Mesothelial cell of epicardium (in vitro differentiated cells): ENCODE results near the gene DYNLT1. TPM values are rescaled to one million over a fixed set of nuclear protein-coding genes. Genes with fewer than 3 reads are reported as not detected.
A peak's percentile ranks its signal among the peaks of the same experiment; 100 is the strongest.
"Not testable (repeated sequence)": the region's sequence is repeated elsewhere in the genome, so short reads cannot be mapped to it uniquely, and the experiment has no call there.

Experiments used
- DNase-seq, 2 experiments: peaks; one replicate each; pipeline ENCODE4 v3.0.0; 2021; ENCODE audit warnings: low spot score in 2 of 2; ENCODE audit not compliant: unreplicated experiment in 2 of 2
- H3K27ac Mint-ChIP-seq: 2 replicates; pipeline ENCODE4 v1.8.0; 2021; ENCODE audit warnings: mixed read lengths
- H3K27me3 Mint-ChIP-seq: 2 replicates; pipeline ENCODE4 v1.8.0; 2021; ENCODE audit warnings: low read depth, mixed read lengths
- H3K36me3 Mint-ChIP-seq: 2 replicates; pipeline ENCODE4 v1.8.0; 2021; ENCODE audit warnings: mixed read lengths
- H3K4me1 Mint-ChIP-seq: 2 replicates; pipeline ENCODE4 v1.8.0; 2021; ENCODE audit warnings: mixed read lengths
- H3K4me3 Mint-ChIP-seq: 2 replicates; pipeline ENCODE4 v1.8.0; 2021; ENCODE audit warnings: mild to moderate bottlenecking, moderate library complexity, mixed read lengths
- H3K9me3 Mint-ChIP-seq: 2 replicates; pipeline ENCODE4 v1.8.0; 2021; ENCODE audit warnings: mixed read lengths
- CTCF ChIP-seq: fragments of 200-600 bp; sonication (generic); IDR thresholded peaks from one replicate; pipeline ENCODE4 v1.5.0; 2021; ENCODE audit warnings: antibody characterized with exemption; ENCODE audit not compliant: unreplicated experiment
- total RNA-seq: library from RNA; stranded (reverse); gene quantifications from 3 replicates; pipeline ENCODE4 v1.2.1, GENCODE V29; 2021

DYNLT1 gene
- total RNA-seq, 1 donor from 2014 or later: 142 TPM

GRCh38 chr6:158606935-158607334 lies 37.6 kb downstream of the DYNLT1 start:
- no peak for DNase-seq
- Mint-ChIP-seq H3K36me3 (peaks cover 17% of the 10 kb centered on the region), H3K4me3 (no peak overlapping the region), H3K9me3 (no peaks in the 10 kb centered on the region), H3K27me3 (no peaks in the 10 kb centered on the region), H3K27ac (no peak overlapping the region), H3K4me1 (peaks cover 15% of the 10 kb centered on the region)
- TF ChIP-seq CTCF: no peak

- not testable (repeated sequence) for H3K4me3 Mint-ChIP-seq
- H3K36me3 Mint-ChIP-seq: peaks cover 19% of the 10 kb centered on the region
These were observed 38.5 kb downstream of the DYNLT1 start for GRCh38 chr6:158606011-158606410.

GRCh38 chr6:158605266-158605878 lies 39.2 kb downstream of the DYNLT1 start:
- peak in 1 of 2 experiments; percentile 68 for DNase-seq
- peaks cover 19% of the 10 kb centered on the region for H3K36me3 Mint-ChIP-seq

More at GRCh38 chr6:158606011-158606410, 38.5 kb downstream of the DYNLT1 start:
- H3K27me3 Mint-ChIP-seq, DNase-seq, H3K9me3 Mint-ChIP-seq, H3K27ac Mint-ChIP-seq, H3K4me1 Mint-ChIP-seq: not testable (repeated sequence)

GRCh38 chr6:158604048-158604406 lies 40.5 kb downstream of the DYNLT1 start:
- peaks cover 22% of the 10 kb centered on the region for H3K36me3 Mint-ChIP-seq
- no peaks in the 10 kb centered on the region for H3K27me3 Mint-ChIP-seq
- DNase-seq: no peak
- no peak overlapping the region for H3K4me3 Mint-ChIP-seq
- no peaks in the 10 kb centered on the region for H3K9me3 Mint-ChIP-seq
- no peak overlapping the region for H3K27ac Mint-ChIP-seq
- TF ChIP-seq CTCF: no peak
- H3K4me1 Mint-ChIP-seq: peaks cover 2% of the 10 kb centered on the region

More at GRCh38 chr6:158605266-158605878, 39.2 kb downstream of the DYNLT1 start:
- H3K9me3 Mint-ChIP-seq: no peaks in the 10 kb centered on the region
- TF ChIP-seq CTCF: peak; percentile 72
- no peaks in the 10 kb centered on the region for H3K27me3 Mint-ChIP-seq
- H3K4me3 Mint-ChIP-seq: no peak overlapping the region
- peaks cover 2% of the 10 kb centered on the region for H3K4me1 Mint-ChIP-seq
- H3K27ac Mint-ChIP-seq: no peak overlapping the region

GRCh38 chr6:158603261-158604047 lies 41.1 kb downstream of the DYNLT1 start:
- Mint-ChIP-seq H3K27me3 (no peaks in the 10 kb centered on the region), H3K27ac (no peak overlapping the region), H3K4me1 (peaks cover 2% of the 10 kb centered on the region), H3K36me3 (peaks cover 21% of the 10 kb centered on the region), H3K4me3 (no peak overlapping the region), H3K9me3 (no peaks in the 10 kb centered on the region)
- TF ChIP-seq CTCF: no peak
- DNase-seq: no peak

DNA sequence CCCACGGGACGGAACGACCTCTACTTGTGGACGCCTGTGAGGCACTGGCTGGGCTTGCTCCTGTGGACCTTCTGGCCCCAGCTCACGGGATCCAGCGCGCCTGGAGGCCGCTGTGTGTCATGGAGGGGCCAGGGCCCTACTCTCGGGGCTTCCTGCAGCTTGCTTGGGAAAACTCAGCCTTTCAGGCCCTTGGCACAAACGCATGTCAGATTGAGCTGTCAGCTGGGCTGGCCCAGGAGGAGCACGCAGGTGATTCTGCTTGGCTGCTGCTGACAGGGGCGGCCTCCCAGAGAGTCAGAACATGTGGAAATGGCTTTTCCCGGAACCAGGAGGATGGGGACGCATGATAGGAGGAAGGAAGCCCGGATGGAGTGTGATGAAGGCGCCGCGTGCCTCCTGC lies 44.9 kb downstream of the DYNLT1 start:
- Mint-ChIP-seq H3K9me3 (no peaks in the 10 kb centered on the region), H3K4me1 (peaks cover 2% of the 10 kb centered on the region), H3K27ac (no peak overlapping the region), H3K4me3 (no peak overlapping the region), H3K27me3 (no peaks in the 10 kb centered on the region), H3K36me3 (peaks cover 28% of the 10 kb centered on the region)
- TF ChIP-seq CTCF: no peak
- DNase-seq: no peak
